PFSK-1 (cell line): Measurements from ENCODE around the gene ATRNL1.

Experiments used
- FOXP2 ChIP-seq: optimal IDR thresholded peaks from 2 replicates; pipeline ENCODE3; 2011; ENCODE audit warnings: borderline replicate concordance, control low read depth, inconsistent platforms; ENCODE audit not compliant: insufficient read depth; ENCODE audit errors: extremely low read length, extremely low read depth
- POLR2AphosphoS5 ChIP-seq: IDR thresholded peaks from 2 replicates; pipeline ENCODE4 v1.6.1; 2012; ENCODE audit warnings: low read depth, mild to moderate bottlenecking, control low read depth, low read length, moderate library complexity
- TF ChIP-seq, protein P1 (sequence below), 2 experiments: IDR thresholded peaks; 2 replicates each; pipeline versions ENCODE4 v1.6.1 to v1.8.0; 2011 to 2012; ENCODE audit warnings: low read depth in 2 of 2, low read length in 2 of 2, control low read depth in 1 of 2, inconsistent platforms in 1 of 2, mild to moderate bottlenecking in 1 of 2, moderate library complexity in 1 of 2; ENCODE audit not compliant: insufficient read depth in 1 of 2

DNA sequence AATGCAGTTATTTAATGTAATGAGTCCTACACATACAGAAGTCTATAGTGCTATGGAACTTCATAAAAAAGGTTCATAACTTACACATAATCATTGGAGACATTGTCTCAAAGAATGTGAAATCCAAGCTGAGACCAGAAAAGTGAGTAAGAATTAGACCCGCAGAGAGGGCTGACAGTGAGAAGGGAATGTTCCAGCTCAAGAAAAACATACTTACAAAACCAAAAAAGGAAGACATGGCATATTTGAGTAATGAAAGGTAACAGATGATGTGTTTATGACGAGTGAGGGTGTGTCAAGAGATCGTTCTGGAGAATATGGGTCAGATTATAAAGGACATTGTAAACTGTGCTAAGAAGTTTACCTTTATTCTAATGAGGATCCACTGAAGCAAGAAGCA lies 566.5 kb downstream of the ATRNL1 start:
- TF ChIP-seq POLR2AphosphoS5, result no peak
- no peak for TF ChIP-seq FOXP2
- TF ChIP-seq, protein P1, sequence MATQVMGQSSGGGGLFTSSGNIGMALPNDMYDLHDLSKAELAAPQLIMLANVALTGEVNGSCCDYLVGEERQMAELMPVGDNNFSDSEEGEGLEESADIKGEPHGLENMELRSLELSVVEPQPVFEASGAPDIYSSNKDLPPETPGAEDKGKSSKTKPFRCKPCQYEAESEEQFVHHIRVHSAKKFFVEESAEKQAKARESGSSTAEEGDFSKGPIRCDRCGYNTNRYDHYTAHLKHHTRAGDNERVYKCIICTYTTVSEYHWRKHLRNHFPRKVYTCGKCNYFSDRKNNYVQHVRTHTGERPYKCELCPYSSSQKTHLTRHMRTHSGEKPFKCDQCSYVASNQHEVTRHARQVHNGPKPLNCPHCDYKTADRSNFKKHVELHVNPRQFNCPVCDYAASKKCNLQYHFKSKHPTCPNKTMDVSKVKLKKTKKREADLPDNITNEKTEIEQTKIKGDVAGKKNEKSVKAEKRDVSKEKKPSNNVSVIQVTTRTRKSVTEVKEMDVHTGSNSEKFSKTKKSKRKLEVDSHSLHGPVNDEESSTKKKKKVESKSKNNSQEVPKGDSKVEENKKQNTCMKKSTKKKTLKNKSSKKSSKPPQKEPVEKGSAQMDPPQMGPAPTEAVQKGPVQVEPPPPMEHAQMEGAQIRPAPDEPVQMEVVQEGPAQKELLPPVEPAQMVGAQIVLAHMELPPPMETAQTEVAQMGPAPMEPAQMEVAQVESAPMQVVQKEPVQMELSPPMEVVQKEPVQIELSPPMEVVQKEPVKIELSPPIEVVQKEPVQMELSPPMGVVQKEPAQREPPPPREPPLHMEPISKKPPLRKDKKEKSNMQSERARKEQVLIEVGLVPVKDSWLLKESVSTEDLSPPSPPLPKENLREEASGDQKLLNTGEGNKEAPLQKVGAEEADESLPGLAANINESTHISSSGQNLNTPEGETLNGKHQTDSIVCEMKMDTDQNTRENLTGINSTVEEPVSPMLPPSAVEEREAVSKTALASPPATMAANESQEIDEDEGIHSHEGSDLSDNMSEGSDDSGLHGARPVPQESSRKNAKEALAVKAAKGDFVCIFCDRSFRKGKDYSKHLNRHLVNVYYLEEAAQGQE (IDR thresholded peaks at IDR 0.05; ENCODE audit: insufficient read depth in 1 of 2, low read depth in 2 of 2, low read length in 2 of 2), result no peak
